ENCODE results near the gene ENTHD1.

Gene ENTHD1

DNA sequence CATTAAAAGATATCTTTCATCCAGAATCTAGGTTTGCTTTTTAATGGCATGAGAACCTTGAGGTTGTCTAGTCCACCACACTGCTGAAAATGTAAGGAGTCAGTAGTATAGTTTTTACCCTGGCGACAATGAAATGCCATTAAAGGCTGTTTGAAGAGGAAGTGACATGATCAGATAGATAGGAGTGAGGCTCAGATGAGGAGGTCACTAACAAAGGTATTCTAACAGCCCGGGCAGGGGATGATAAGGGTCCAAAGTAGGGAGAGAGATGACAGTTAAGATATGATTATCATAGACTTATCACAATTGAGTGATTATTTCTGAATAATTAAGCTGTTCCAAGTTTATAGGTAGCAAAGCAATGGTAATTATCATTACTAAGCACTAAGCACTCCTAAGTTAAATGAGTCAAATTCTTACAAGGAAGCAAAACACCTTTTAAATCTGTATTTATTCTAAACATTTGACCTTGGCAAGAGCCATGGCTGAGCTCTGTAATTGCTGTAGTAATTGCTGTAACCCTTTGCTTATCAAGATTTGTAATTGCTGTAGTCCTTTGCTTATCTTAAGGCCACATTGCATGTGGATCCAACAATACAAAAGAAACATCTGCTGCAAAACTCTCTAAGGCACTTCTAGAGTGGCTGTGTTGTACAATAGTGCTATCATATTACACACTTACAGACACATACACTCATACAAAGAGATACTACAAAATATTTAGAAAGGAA, 92.6 kb downstream of the ENTHD1 start:
- no peak for DNase-seq
- Histone ChIP-seq H3K4me1 (no peaks in the 10 kb centered on the region), H3K9me3 (no peaks in the 10 kb centered on the region; the same call in none of the 2 replicates)

DNA sequence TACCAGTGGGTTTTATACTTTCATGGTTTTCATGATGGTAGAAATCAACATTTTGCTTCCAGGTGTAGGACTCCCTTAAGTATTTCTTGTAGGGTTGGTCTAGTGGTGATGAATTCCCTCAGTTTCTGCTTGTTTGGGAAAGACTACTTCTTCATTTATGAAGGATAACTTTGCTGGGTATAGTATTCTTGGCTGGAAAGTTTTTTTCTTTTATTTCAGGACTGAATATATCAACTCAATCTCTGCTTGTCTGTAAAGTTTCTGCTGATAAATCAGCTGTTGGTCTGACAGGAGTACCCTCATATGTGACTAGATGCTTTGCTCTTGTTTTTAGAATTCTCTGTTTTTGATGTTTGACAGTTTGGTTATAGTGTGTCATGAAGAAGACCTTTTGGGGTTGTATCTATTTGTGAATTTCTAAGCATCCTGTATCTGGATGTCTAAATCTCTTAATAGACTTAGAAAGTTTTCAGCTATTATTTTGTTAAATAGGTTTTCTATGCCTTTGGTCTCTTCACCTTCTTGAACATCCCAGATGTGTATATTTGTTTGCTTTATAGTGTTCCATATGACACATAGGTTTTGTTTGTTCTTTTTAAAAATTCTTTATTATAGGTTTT, 95.9 kb downstream of the ENTHD1 start:
- H3K36me3 ChIP-seq, result no peaks in the 10 kb centered on the region
- H3K4me3 ChIP-seq (ENCODE audit: low read depth, low read length), result no peak overlapping the region
- no peak for DNase-seq
- H3K4me1 ChIP-seq, result no peaks in the 10 kb centered on the region
- H3K27me3 ChIP-seq, result peaks cover 12% of the 10 kb centered on the region
- H3K9me3 ChIP-seq, result no peaks in the 10 kb centered on the region; the same call in none of the 2 replicates
- TF ChIP-seq, protein P1, sequence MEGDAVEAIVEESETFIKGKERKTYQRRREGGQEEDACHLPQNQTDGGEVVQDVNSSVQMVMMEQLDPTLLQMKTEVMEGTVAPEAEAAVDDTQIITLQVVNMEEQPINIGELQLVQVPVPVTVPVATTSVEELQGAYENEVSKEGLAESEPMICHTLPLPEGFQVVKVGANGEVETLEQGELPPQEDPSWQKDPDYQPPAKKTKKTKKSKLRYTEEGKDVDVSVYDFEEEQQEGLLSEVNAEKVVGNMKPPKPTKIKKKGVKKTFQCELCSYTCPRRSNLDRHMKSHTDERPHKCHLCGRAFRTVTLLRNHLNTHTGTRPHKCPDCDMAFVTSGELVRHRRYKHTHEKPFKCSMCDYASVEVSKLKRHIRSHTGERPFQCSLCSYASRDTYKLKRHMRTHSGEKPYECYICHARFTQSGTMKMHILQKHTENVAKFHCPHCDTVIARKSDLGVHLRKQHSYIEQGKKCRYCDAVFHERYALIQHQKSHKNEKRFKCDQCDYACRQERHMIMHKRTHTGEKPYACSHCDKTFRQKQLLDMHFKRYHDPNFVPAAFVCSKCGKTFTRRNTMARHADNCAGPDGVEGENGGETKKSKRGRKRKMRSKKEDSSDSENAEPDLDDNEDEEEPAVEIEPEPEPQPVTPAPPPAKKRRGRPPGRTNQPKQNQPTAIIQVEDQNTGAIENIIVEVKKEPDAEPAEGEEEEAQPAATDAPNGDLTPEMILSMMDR (IDR thresholded peaks at IDR 0.05; ENCODE audit: low read depth, low read length), result no peak

More for the DNA sequence above, 92.6 kb downstream of the ENTHD1 start:
- Histone ChIP-seq H3K4me3 (ENCODE audit: low read depth, low read length) (no peak overlapping the region), H3K27me3 (peaks cover 8% of the 10 kb centered on the region), H3K36me3 (no peaks in the 10 kb centered on the region)
- TF ChIP-seq, protein P1 (IDR thresholded peaks at IDR 0.05; ENCODE audit: low read depth, low read length), result no peak

DNA sequence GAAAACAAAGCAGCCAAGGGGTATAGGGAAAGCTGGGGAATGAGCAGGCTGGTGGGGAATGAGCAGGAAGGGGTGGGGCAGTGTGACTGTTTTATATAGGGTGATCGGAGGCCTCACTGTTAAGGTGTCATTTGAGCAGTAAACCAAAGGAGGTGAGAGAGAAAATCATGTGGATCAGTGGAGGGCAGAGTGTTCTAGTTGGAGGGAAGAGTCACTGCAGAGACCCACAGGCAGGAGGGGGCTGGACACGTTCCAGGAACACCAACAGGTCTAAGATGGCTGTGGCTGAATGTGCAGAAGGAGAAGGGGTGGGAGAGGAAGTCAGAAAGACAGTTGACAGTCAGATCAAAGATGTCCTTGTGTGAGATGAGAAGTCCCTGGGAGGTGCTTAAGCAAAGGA, 103.8 kb downstream of the ENTHD1 start:
- no peak overlapping the region for H3K4me3 ChIP-seq (ENCODE audit: low read depth, low read length)
- peaks cover 20% of the 10 kb centered on the region for H3K27me3 ChIP-seq
- TF ChIP-seq, protein P1 (IDR thresholded peaks at IDR 0.05; ENCODE audit: low read depth, low read length), result no peak
- no peak for DNase-seq
- no peaks in the 10 kb centered on the region for H3K36me3 ChIP-seq
- H3K9me3 ChIP-seq, result no peaks in the 10 kb centered on the region
- H3K4me1 ChIP-seq, result no peaks in the 10 kb centered on the region

DNA sequence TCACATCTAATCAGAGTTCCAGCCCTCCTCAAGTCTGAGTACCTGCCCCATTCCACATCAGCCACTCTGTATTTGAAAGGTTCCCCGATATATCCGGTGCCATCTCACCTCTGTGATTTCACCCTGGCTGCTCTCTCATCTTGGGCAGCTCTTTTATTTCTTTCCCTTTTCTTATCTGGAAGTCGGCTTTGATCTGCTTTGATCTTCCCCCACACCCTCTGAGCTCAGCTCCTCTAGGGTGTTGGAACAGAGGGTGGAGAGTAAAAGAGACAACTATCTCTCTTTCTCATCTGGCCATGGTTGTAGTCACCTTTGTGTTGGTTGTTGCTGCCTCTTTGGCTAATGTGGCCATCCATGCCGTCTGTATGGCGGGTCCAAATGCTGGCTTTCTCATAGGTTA, 108.3 kb downstream of the ENTHD1 start:
- H3K4me3 ChIP-seq (ENCODE audit: low read depth, low read length), result no peak overlapping the region
- no peaks in the 10 kb centered on the region for H3K4me1 ChIP-seq
- peaks cover 37% of the 10 kb centered on the region for H3K27me3 ChIP-seq
- no peak for DNase-seq
- no peaks in the 10 kb centered on the region for H3K9me3 ChIP-seq
- TF ChIP-seq, protein P1 (IDR thresholded peaks at IDR 0.05; ENCODE audit: low read depth, low read length), result no peak
- no peaks in the 10 kb centered on the region for H3K36me3 ChIP-seq

DNA sequence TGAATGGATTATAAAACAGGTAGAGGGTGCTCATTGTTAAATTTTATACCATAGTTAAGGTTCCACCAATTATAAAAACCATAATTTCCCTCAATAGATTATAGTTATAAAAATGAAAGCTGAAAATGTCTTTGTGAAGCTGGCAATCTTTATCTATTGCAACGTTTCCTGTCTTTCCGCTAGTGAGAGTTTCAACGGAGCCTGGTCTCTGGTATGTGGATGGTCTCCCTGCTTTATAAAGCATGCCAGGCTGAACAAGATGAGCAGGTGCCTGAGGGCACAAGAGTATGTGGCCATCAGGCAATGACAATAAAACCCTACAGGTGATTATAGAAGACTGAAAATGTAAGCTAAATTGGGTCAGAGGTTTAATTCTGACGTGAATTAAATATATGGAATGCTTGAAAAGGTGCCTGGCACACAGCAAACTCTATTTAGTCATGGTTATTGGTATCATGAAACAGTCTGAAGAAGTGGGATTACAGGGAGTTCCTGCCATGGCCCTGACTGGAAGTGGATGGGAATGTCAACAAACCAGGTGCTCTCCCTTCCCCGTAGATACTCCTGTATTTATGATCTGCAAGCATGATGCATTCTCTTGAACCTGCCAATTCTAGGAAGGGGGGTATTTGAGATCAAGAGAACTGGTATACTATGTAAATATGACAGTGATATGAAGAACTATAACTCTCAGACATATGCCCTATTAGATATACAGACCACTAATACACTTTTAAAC, 115.7 kb downstream of the ENTHD1 start:
- TF ChIP-seq, protein P1 (IDR thresholded peaks at IDR 0.05; ENCODE audit: low read depth, low read length), result no peak
- no peaks in the 10 kb centered on the region for H3K4me1 ChIP-seq
- no peak for DNase-seq
- no peaks in the 10 kb centered on the region for H3K36me3 ChIP-seq
- H3K27me3 ChIP-seq, result peaks cover 50% of the 10 kb centered on the region
- H3K4me3 ChIP-seq (ENCODE audit: low read depth, low read length), result no peak overlapping the region
- H3K9me3 ChIP-seq, result no peaks in the 10 kb centered on the region

Measured in BE2C (cell line).